Mucosa of stomach (tissue), 1 donor: ENCODE data around the gene GSG1L.

Experiments
- H3K27me3 ChIP-seq: one replicate; pipeline ENCODE4 v1.7.0; 2013; ENCODE audit warnings: mild to moderate bottlenecking, low read length; ENCODE audit not compliant: control insufficient read depth, insufficient read depth
- H3K36me3 ChIP-seq: one replicate; pipeline ENCODE4 v1.7.0; 2013; ENCODE audit warnings: low read length; ENCODE audit not compliant: control insufficient read depth, insufficient read depth
- H3K4me1 ChIP-seq: one replicate; pipeline ENCODE4 v1.7.0; 2013; ENCODE audit warnings: mild to moderate bottlenecking, low read length; ENCODE audit not compliant: control insufficient read depth, insufficient read depth
- H3K4me3 ChIP-seq: one replicate; pipeline ENCODE4 v1.7.0; 2013; ENCODE audit warnings: low read length
- H3K9ac ChIP-seq: one replicate; pipeline ENCODE4 v1.7.0; 2013; ENCODE audit warnings: mild to moderate bottlenecking, low read length, moderate library complexity
- H3K9me3 ChIP-seq: one replicate; pipeline ENCODE4 v1.7.0; 2013; ENCODE audit warnings: mild to moderate bottlenecking, low read length, moderate library complexity; ENCODE audit not compliant: control insufficient read depth
- donor health status: Pancreatic carcinoma.

The GSG1L gene

DNA sequence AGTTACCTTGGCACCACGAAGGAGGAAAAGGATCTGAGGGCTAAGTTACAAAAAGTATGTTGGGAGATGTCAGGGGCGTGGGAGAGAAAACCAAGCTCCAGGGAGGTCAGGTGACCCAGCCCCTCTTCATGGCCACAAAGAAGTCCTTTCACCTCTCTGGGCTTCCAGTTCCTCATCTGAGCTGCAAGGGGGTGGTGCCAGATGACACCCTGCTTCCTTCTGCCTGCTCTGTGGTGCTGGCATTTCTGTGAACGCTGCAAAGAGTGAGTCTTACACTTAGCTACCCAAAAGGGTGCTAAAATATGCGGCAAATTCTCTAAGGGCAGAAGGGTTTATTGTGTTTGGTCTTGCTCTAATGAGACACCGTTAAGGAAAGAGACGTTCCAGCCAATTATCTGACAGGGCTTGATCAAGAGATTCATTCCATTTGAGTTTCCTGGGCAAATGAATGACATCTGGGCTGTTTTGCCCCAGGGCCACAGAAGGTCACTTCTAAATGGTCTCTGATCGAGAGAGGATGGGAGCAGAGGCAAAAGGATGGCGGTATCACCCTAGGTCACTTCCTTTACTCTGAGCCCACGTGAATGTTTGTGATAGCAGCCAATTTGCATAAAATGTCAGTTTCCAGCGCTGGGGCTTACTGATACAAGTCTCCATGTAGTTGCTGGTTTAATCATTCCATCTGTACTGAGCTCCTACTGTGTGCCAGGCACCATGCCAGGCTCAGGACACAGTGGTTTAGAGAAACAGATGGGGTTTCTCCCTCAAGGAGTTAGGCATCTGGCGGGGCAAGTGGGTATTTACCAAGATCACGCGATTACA, 303.3 kb downstream of the GSG1L start:
- H3K9ac ChIP-seq, result no peak overlapping the region
- H3K36me3 ChIP-seq, result peaks cover 9% of the 10 kb centered on the region
- H3K4me3 ChIP-seq, result no peak overlapping the region
- no peaks in the 10 kb centered on the region for H3K27me3 ChIP-seq
- no peaks in the 10 kb centered on the region for H3K4me1 ChIP-seq
- no peaks in the 10 kb centered on the region for H3K9me3 ChIP-seq

GRCh38 chr16:27759301-27759871, 304.1 kb downstream of the GSG1L start:
- Histone ChIP-seq H3K4me1 (no peaks in the 10 kb centered on the region), H3K36me3 (peaks cover 9% of the 10 kb centered on the region), H3K9ac (no peak overlapping the region), H3K4me3 (no peak overlapping the region), H3K9me3 (no peaks in the 10 kb centered on the region), H3K27me3 (no peaks in the 10 kb centered on the region)

GRCh38 chr16:27758544-27758943, 305.0 kb downstream of the GSG1L start:
- peaks cover 9% of the 10 kb centered on the region for H3K36me3 ChIP-seq
- no peaks in the 10 kb centered on the region for H3K27me3 ChIP-seq
- no peaks in the 10 kb centered on the region for H3K4me1 ChIP-seq
- H3K9me3 ChIP-seq, result no peaks in the 10 kb centered on the region
- H3K4me3 ChIP-seq, result no peak overlapping the region
- H3K9ac ChIP-seq, result no peak overlapping the region

GRCh38 chr16:27756206-27756970, 307.1 kb downstream of the GSG1L start:
- H3K9ac ChIP-seq, result no peak overlapping the region
- H3K9me3 ChIP-seq, result no peaks in the 10 kb centered on the region
- no peak overlapping the region for H3K4me3 ChIP-seq
- peaks cover 9% of the 10 kb centered on the region for H3K36me3 ChIP-seq
- H3K4me1 ChIP-seq, result no peaks in the 10 kb centered on the region
- no peaks in the 10 kb centered on the region for H3K27me3 ChIP-seq

GRCh38 chr16:27754788-27755690, 308.5 kb downstream of the GSG1L start:
- H3K9ac ChIP-seq, result no peak overlapping the region
- H3K9me3 ChIP-seq, result no peaks in the 10 kb centered on the region
- peaks cover 9% of the 10 kb centered on the region for H3K36me3 ChIP-seq

DNA sequence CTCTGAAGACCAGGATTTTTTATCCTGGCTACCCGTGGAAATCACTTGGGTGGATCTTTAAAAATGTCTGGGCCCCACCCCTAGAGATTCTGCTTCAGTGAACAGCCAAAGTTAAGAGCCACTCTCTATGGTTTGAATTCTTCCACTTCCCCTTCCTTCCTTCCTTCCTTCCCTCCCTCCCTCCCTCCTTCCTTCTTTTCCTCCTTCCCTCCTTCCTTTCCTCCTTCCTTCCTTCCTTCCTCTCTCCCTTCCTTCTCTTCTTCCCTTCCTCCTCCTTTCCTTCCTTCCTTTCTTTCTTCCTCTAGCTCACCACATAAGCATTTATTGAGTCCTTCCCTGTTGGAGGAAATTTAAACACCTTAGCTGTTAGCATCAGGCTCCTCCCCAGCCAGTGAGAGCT, 310.0 kb downstream of the GSG1L start:
- H3K27me3 ChIP-seq, result no peaks in the 10 kb centered on the region
- H3K4me3 ChIP-seq, result no peak overlapping the region
- H3K9ac ChIP-seq, result no peak overlapping the region
- H3K36me3 ChIP-seq, result peaks cover 9% of the 10 kb centered on the region
- no peaks in the 10 kb centered on the region for H3K9me3 ChIP-seq
- peaks cover 6% of the 10 kb centered on the region for H3K4me1 ChIP-seq

More at GRCh38 chr16:27754788-27755690, 308.5 kb downstream of the GSG1L start:
- H3K4me3 ChIP-seq, result no peak overlapping the region
- no peaks in the 10 kb centered on the region for H3K27me3 ChIP-seq
- H3K4me1 ChIP-seq, result no peaks in the 10 kb centered on the region

- no peaks in the 10 kb centered on the region for H3K27me3 ChIP-seq
- no peak overlapping the region for H3K4me3 ChIP-seq
- H3K36me3 ChIP-seq, result peaks cover 4% of the 10 kb centered on the region
- H3K4me1 ChIP-seq, result peaks cover 6% of the 10 kb centered on the region
- no peak overlapping the region for H3K9ac ChIP-seq
- H3K9me3 ChIP-seq, result no peaks in the 10 kb centered on the region
Observed at GRCh38 chr16:27752241-27752640, 311.3 kb downstream of the GSG1L start.

DNA sequence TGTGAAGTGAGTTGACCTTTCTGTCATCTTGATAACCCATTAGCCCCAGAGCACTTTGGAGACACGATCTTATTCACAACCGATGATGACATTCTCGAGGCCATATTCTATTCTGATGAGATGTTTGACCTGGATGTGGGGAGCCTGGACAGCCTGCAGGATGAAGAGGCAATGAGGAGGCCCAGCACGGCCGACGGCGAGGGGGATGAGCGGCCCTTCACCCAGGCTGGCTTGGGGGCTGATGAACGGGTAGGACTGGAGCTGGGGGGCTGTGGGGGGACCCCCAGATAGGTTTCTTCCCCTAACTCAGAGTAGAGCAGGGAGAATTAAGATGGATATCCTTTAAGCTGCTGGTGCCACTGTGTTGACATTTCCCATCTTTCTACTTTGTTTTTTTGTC, 311.8 kb downstream of the GSG1L start:
- Histone ChIP-seq H3K9me3 (no peaks in the 10 kb centered on the region), H3K9ac (no peak overlapping the region), H3K36me3 (no peaks in the 10 kb centered on the region), H3K4me1 (peaks cover 6% of the 10 kb centered on the region), H3K4me3 (no peak overlapping the region), H3K27me3 (no peaks in the 10 kb centered on the region)

DNA sequence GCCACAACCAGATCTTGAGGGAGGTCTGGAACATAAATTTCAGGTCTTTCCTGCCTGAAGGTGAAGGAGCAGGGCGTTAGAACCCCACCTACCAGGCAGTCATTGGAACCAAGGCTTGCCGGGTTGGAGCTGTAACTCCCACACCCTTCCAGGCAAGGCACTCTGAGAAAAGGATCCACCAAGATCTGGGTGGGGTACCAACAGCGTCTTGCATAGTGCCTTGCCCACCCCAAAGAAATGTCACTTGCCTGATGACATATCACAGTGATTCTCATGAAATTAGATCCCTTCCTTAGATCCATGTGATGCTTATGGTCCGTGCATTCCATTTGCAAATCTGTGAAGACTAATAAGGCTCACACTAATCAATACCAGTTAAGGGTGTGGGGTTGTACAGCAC, 312.3 kb downstream of the GSG1L start:
- Histone ChIP-seq H3K4me1 (peaks cover 6% of the 10 kb centered on the region), H3K36me3 (no peaks in the 10 kb centered on the region), H3K27me3 (no peaks in the 10 kb centered on the region), H3K4me3 (no peak overlapping the region), H3K9ac (no peak overlapping the region), H3K9me3 (no peaks in the 10 kb centered on the region)

- Histone ChIP-seq H3K9ac (no peak overlapping the region), H3K4me1 (peaks cover 6% of the 10 kb centered on the region), H3K4me3 (no peak overlapping the region), H3K27me3 (no peaks in the 10 kb centered on the region), H3K9me3 (no peaks in the 10 kb centered on the region), H3K36me3 (no peaks in the 10 kb centered on the region)
Observed at GRCh38 chr16:27749946-27750345, 313.6 kb downstream of the GSG1L start.

- Histone ChIP-seq H3K36me3 (no peaks in the 10 kb centered on the region), H3K9ac (no peak overlapping the region), H3K4me1 (peaks cover 6% of the 10 kb centered on the region), H3K27me3 (no peaks in the 10 kb centered on the region), H3K9me3 (no peaks in the 10 kb centered on the region), H3K4me3 (no peak overlapping the region)
Observed at GRCh38 chr16:27749547-27749875, 314.0 kb downstream of the GSG1L start.
